GM12892 (cell line): Measurements from ENCODE around the gene DOCK10.

ENCODE experiments used
- POLR2A ChIP-seq: IDR thresholded peaks from 2 replicates; pipeline ENCODE4 v1.6.1; 2011; ENCODE audit warnings: low read depth, low read length, control low read depth
- POLR2AphosphoS5 ChIP-seq: IDR thresholded peaks from 2 replicates; pipeline ENCODE4 v1.6.1; 2011; ENCODE audit warnings: low read depth, low read length, control low read depth
- TAF1 ChIP-seq: IDR thresholded peaks from 2 replicates; pipeline ENCODE4 v1.6.1; 2011; ENCODE audit warnings: low read depth, mild to moderate bottlenecking, control low read depth, low read length, borderline replicate concordance

- no peak for TF ChIP-seq POLR2A
- TF ChIP-seq POLR2AphosphoS5: no peak
- no peak for TF ChIP-seq TAF1
Observed at GRCh38 chr2:225017098-225017685, 25.1 kb downstream of the DOCK10 start.
